Stimulated activated naive CD8-positive, alpha-beta T cell treated with anti-CD3 and anti-CD28 coated beads, Interleukin-15, Interleukin-2, amounts not matched to agents 100 ng/mL and 50 ng/mL, for 24 hours (primary cell): ENCODE data around the gene TMTC4.

Experiments
- H3K27ac Mint-ChIP-seq: one replicate; pipeline ENCODE4 v1.8.0; 2021; ENCODE audit warnings: mild to moderate bottlenecking, mixed read lengths
- H3K27me3 Mint-ChIP-seq: one replicate; pipeline ENCODE4 v1.8.0; 2021; ENCODE audit warnings: mixed read lengths
- H3K36me3 Mint-ChIP-seq: one replicate; pipeline ENCODE4 v1.8.0; 2021; ENCODE audit warnings: low read depth, mixed read lengths
- H3K4me1 Mint-ChIP-seq: one replicate; pipeline ENCODE4 v1.8.0; 2021; ENCODE audit warnings: low read depth, mixed read lengths
- H3K4me3 Mint-ChIP-seq: one replicate; pipeline ENCODE4 v1.8.0; 2021; ENCODE audit warnings: mild to moderate bottlenecking, mixed read lengths
- H3K9me3 Mint-ChIP-seq: one replicate; pipeline ENCODE4 v1.8.0; 2021; ENCODE audit warnings: mixed read lengths

Gene TMTC4

GRCh38 chr13:100674872-100675660, 471 bp upstream of the TMTC4 start:
- peaks cover 3% of the 10 kb centered on the region for H3K36me3 Mint-ChIP-seq
- H3K27me3 Mint-ChIP-seq, result peaks cover 10% of the 10 kb centered on the region

GRCh38 chr13:100673713-100674571, 653 bp downstream of the TMTC4 start:
- Mint-ChIP-seq H3K27me3 (peaks cover 10% of the 10 kb centered on the region), H3K4me1 (peaks cover 23% of the 10 kb centered on the region), H3K27ac (peak overlapping the region; percentile 91), H3K4me3 (peak overlapping the region; percentile 92), H3K36me3 (peaks cover 3% of the 10 kb centered on the region), H3K9me3 (no peaks in the 10 kb centered on the region)

More at GRCh38 chr13:100674872-100675660, 471 bp upstream of the TMTC4 start:
- Mint-ChIP-seq H3K4me3 (peak overlapping the region; percentile 83), H3K27ac (no peak overlapping the region), H3K4me1 (peaks cover 23% of the 10 kb centered on the region), H3K9me3 (no peaks in the 10 kb centered on the region)

- Mint-ChIP-seq H3K9me3 (no peaks in the 10 kb centered on the region), H3K27me3 (peaks cover 10% of the 10 kb centered on the region), H3K36me3 (peaks cover 8% of the 10 kb centered on the region), H3K4me3 (peak overlapping the region; percentile 92), H3K27ac (no peak overlapping the region), H3K4me1 (peaks cover 23% of the 10 kb centered on the region)
Observed at GRCh38 chr13:100673376-100673712, 1.3 kb downstream of the TMTC4 start.

GRCh38 chr13:100671389-100672182, 3.0 kb downstream of the TMTC4 start:
- H3K9me3 Mint-ChIP-seq, result no peaks in the 10 kb centered on the region
- H3K27me3 Mint-ChIP-seq, result peaks cover 10% of the 10 kb centered on the region
- peaks cover 23% of the 10 kb centered on the region for H3K4me1 Mint-ChIP-seq
- H3K36me3 Mint-ChIP-seq, result peaks cover 23% of the 10 kb centered on the region
- no peak overlapping the region for H3K4me3 Mint-ChIP-seq
- H3K27ac Mint-ChIP-seq, result no peak overlapping the region

- no peak overlapping the region for H3K4me3 Mint-ChIP-seq
- H3K4me1 Mint-ChIP-seq, result peaks cover 7% of the 10 kb centered on the region
- H3K27me3 Mint-ChIP-seq, result no peaks in the 10 kb centered on the region
- H3K36me3 Mint-ChIP-seq, result peaks cover 44% of the 10 kb centered on the region
- no peaks in the 10 kb centered on the region for H3K9me3 Mint-ChIP-seq
- H3K27ac Mint-ChIP-seq, result no peak overlapping the region
Observed at GRCh38 chr13:100668408-100668807, 6.2 kb downstream of the TMTC4 start.

- Mint-ChIP-seq H3K4me3 (no peak overlapping the region), H3K4me1 (peaks cover 2% of the 10 kb centered on the region), H3K27ac (no peak overlapping the region), H3K36me3 (peaks cover 50% of the 10 kb centered on the region), H3K9me3 (no peaks in the 10 kb centered on the region), H3K27me3 (no peaks in the 10 kb centered on the region)
Observed at GRCh38 chr13:100667894-100668293, 6.7 kb downstream of the TMTC4 start.

- no peaks in the 10 kb centered on the region for H3K9me3 Mint-ChIP-seq
- no peak overlapping the region for H3K4me3 Mint-ChIP-seq
- H3K36me3 Mint-ChIP-seq, result peaks cover 66% of the 10 kb centered on the region
- no peaks in the 10 kb centered on the region for H3K4me1 Mint-ChIP-seq
- no peaks in the 10 kb centered on the region for H3K27me3 Mint-ChIP-seq
- H3K27ac Mint-ChIP-seq, result no peak overlapping the region
Observed at GRCh38 chr13:100666124-100666523, 8.5 kb downstream of the TMTC4 start.

GRCh38 chr13:100665403-100665802, 9.2 kb downstream of the TMTC4 start:
- Mint-ChIP-seq H3K27me3 (no peaks in the 10 kb centered on the region), H3K36me3 (peaks cover 68% of the 10 kb centered on the region), H3K4me3 (no peak overlapping the region), H3K27ac (no peak overlapping the region), H3K9me3 (no peaks in the 10 kb centered on the region), H3K4me1 (no peaks in the 10 kb centered on the region)

GRCh38 chr13:100664171-100664900, 10.3 kb downstream of the TMTC4 start:
- peaks cover 3% of the 10 kb centered on the region for H3K4me1 Mint-ChIP-seq
- peaks cover 68% of the 10 kb centered on the region for H3K36me3 Mint-ChIP-seq
- no peak overlapping the region for H3K4me3 Mint-ChIP-seq
- no peak overlapping the region for H3K27ac Mint-ChIP-seq
- H3K9me3 Mint-ChIP-seq, result no peaks in the 10 kb centered on the region
- no peaks in the 10 kb centered on the region for H3K27me3 Mint-ChIP-seq

- H3K4me3 Mint-ChIP-seq, result no peak overlapping the region
- H3K27ac Mint-ChIP-seq, result no peak overlapping the region
- H3K27me3 Mint-ChIP-seq, result no peaks in the 10 kb centered on the region
- no peaks in the 10 kb centered on the region for H3K9me3 Mint-ChIP-seq
- H3K4me1 Mint-ChIP-seq, result peaks cover 19% of the 10 kb centered on the region
- H3K36me3 Mint-ChIP-seq, result peaks cover 64% of the 10 kb centered on the region
Observed at GRCh38 chr13:100662468-100663211, 12.0 kb downstream of the TMTC4 start.

- no peak overlapping the region for H3K4me3 Mint-ChIP-seq
- peaks cover 58% of the 10 kb centered on the region for H3K36me3 Mint-ChIP-seq
Observed at GRCh38 chr13:100660761-100661160, 13.8 kb downstream of the TMTC4 start.

GRCh38 chr13:100659578-100659977, 15.0 kb downstream of the TMTC4 start:
- Mint-ChIP-seq H3K9me3 (no peaks in the 10 kb centered on the region), H3K36me3 (peaks cover 56% of the 10 kb centered on the region), H3K27ac (no peak overlapping the region), H3K4me1 (peaks cover 19% of the 10 kb centered on the region), H3K4me3 (no peak overlapping the region), H3K27me3 (no peaks in the 10 kb centered on the region)

More at GRCh38 chr13:100660761-100661160, 13.8 kb downstream of the TMTC4 start:
- Mint-ChIP-seq H3K27ac (no peak overlapping the region), H3K9me3 (no peaks in the 10 kb centered on the region), H3K4me1 (peaks cover 19% of the 10 kb centered on the region), H3K27me3 (no peaks in the 10 kb centered on the region)

- Mint-ChIP-seq H3K27ac (no peak overlapping the region), H3K36me3 (peaks cover 52% of the 10 kb centered on the region), H3K9me3 (no peaks in the 10 kb centered on the region), H3K4me1 (peaks cover 19% of the 10 kb centered on the region), H3K4me3 (no peak overlapping the region), H3K27me3 (no peaks in the 10 kb centered on the region)
Observed at GRCh38 chr13:100658363-100658762, 16.2 kb downstream of the TMTC4 start.
